Measurements from ENCODE around the gene MAG.

GRCh38 chr19:35297922-35298321, 6.0 kb downstream of the MAG start:
- TF ChIP-seq ESRRB (CRISPR knock-in tag; IDR thresholded peaks at IDR 0.05; ENCODE audit: borderline replicate concordance) = no peak
- TF ChIP-seq FOSL1 (tag; conservative IDR thresholded peaks at IDR 0.05) = no peak
- TF ChIP-seq POLR2A (conservative IDR thresholded peaks at IDR 0.05) = no peak
- TF ChIP-seq TCF7L2 (IDR thresholded peaks at IDR 0.05; ENCODE audit: low read depth, low read length) = no peak
- TF ChIP-seq HMG20A (CRISPR knock-in tag; conservative IDR thresholded peaks at IDR 0.05) = no peak
- TF ChIP-seq ATF2 (CRISPR knock-in tag; IDR thresholded peaks at IDR 0.05) = no peak
- TF ChIP-seq ZZZ3 (IDR thresholded peaks at IDR 0.05) = no peak
- no peak for TF ChIP-seq POLR2AphosphoS5 (IDR thresholded peaks at IDR 0.05; ENCODE audit: control insufficient read depth, insufficient read depth, low read depth, low read length)
- no peak for TF ChIP-seq ZNF121 (CRISPR knock-in tag; conservative IDR thresholded peaks at IDR 0.05)
- TF ChIP-seq ZNF507 (tag; conservative IDR thresholded peaks at IDR 0.05) = no peak
- TF ChIP-seq HMGN3 (IDR thresholded peaks at IDR 0.05; ENCODE audit: borderline replicate concordance, extremely low read depth, insufficient read length, low read depth, low read length) = no peak
- no peak for TF ChIP-seq THAP7 (CRISPR knock-in tag; IDR thresholded peaks at IDR 0.05)
- no peak; the same call in 1 of the 2 replicates for TF ChIP-seq MAX (CRISPR knock-in tag; IDR thresholded peaks at IDR 0.05)

Data from K562 (cell line).